TTC549 (cell line): ENCODE measurements around the gene PFKFB2.

Experiments
- FAIRE-seq: peaks from 2 replicates; lab custom pipeline; 2012; peaks lifted over from hg19 to GRCh38; lab: Jason Lieb, UNC

Gene PFKFB2

DNA sequence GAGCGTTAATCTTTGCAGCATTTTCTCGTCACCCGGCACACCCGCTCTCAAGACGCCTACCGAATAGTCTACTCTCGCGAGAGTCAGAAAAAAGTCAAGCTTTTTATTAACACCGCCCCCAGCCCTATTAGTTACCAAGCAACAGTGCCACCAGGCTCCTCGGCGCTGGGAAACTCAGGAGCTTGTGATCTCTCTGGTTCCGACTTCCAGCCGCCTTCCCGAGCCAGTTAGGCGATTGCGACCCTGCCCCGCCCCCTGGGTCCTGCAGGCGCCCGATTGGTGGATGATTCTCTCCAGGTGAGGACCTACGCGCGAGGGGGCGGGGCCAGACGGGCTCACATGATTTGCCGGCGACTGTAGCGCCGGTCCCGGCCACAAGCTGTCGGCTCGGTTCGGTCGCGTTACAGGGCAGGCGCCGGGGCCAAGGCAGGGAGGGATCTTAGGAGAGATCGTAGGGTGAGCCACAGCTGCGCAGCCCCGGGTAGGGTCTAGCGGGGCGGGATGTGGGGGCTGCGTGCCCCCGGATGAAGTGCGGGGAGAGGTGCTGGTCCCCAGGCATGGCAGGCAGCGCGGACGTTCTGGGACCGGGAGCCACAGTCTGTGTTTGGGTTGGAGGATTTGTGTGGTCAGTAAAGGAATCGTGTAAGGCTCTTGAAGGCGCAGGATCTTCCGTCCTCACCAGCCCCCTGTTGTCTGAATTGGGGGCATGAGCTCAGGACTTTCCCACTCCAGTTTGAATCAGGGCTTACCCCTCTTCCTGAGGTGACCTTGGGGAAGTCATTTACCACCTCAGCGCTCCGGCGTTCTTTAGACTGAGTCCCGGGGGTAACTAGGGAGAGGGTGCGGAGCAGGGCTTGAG lies at the start of gene PFKFB2:
Gene PFKFB2 (plus strand): TSS at position 365 of the 859 bp plus-strand sequence. CDS start 1,443 bp downstream, outside the sequence.
- no peak for FAIRE-seq

DNA sequence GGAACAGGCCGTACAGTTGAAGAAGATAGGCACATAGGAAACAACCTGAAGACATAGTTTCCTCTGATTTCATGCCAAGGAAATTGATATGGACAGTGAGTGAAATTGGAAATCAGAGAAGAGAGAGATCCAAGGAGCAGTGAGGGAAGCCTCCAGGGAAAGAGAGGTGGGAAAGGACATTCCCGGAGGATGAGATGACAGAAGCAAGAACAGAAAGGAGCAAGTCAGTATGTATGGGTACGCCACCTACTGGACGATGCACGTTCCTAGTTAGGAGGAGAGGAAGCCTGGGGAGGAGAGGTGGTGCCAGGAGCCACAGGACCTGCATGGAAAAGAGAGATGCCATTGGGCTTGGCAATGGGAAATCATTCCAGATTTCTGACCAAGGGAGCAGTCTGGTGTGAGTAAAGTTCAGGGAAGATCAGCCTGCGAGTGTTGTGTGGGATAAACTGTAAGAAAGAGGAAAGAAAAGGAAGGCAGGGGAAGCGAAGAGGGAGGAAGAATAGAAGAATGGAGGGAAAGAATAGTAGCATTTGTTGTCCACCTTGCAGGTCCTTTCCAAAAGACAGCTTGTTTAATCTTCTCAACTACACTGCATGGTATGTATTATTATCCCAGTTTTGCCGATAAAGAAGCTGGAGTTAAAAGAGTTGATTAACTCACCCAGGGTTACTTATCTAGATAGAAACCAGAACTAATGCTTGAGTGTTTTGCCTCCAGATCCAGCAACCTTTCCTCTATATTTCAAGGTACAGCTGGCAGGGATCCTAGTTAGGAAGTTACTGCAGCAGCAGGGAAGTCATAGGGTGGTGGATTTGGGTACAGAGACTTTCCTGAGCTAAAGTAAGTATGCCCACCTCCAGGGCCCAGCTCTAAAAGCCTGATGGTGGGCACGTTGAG lies 47.9 kb upstream of the PFKFB2 start:
- no peak for FAIRE-seq

DNA sequence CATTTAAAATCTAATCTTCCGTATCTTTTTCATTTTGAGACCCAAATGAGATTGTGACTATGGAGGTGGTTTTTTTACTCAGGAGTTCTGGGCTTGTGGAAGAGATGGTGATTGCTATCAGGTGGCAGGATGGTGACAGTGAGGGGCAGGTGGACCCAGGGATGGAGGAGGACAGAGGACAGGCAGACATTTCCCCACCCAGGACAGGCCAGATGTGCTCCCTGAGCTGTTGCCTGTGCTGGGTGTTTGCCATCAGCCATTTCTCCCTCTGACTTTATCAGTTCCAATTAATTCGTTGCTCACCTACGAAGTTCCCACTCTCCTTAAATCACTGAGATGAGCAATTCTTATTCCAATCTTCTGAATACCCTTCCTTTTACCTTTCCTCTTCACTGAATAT lies 47.0 kb upstream of the PFKFB2 start:
- no peak for FAIRE-seq

DNA sequence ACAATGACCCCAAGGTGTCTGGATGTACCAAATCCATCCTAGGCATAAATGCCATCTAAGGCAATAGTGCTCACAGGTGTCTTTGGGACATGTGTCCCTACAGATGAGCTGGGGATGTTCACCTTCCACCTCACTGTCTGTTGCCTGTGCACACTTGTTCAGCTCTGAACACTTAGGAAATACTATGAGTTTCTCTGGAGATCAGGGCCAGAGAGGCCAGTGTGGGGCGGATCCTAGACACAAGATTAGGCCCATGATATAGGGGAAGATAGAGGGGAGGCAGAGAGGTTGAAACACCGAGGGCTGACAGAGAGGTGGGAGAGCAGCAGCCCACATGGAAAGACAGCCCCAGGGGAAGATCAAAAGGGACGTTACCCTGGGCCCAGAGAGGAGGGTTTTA lies 46.2 kb upstream of the PFKFB2 start:
- no peak for FAIRE-seq

DNA sequence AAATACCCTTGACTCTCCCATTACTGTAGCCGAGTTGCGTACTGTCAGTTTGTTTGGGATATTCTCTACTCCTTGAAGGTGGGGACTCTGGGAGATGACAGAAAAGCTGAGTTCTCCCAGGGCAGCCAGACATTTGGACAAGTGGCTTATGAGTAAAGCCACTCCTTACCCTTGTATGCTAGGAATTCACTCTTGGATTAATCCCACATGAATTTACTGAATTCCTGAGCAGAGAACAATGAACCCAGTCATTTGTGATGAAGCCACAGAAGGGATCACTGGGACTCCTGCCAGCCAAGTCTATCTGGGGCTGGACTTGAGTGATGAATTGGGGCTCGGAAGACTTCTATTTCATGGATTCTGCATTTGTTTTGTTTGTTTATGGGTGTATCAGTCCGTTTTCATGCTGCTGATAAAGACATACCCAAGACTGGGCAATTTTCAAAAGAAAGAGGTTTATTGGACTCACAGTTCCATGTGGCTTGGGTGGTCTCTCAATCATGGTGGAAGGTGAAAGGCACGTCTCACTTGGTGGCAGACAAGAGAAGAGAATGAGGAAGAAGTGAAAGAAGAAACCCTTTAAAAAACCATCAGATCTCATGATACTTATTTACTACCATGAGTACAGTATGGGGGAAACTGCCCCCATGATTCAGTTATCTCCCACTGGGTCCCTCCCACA lies 45.6 kb upstream of the PFKFB2 start:
- no peak for FAIRE-seq

DNA sequence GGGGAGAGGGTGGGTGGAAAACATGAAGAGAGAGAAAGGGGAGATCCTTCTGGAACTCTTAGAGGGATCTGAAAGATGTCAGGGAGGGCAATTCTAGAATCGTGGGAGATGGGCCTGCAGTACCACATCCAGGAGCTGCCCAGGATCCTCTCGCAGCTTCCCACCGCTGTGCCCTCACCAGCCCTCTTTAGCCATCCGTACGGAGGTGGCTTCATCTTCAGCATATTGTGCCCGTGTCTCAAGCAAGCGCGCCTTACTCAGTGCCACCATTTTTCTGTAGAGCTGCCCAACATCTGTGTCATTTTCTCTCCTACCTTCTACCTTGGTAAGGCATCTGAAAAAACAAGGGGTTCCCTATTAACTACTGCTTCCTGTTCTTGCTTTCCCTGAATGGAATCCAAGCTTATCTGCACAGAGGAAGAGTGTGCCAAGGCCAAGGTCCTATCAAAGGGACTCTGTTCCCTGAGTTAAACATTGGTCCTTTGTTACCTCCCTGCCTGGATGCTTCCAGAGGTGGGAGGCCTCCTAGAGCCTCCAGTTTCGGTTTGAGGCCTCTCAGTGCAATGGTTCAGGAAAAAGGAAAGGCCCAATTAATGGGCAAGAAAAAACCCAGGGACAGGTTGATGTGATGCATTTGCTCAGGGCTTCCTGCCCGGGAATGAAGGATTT lies 43.8 kb upstream of the PFKFB2 start:
- no peak for FAIRE-seq

DNA sequence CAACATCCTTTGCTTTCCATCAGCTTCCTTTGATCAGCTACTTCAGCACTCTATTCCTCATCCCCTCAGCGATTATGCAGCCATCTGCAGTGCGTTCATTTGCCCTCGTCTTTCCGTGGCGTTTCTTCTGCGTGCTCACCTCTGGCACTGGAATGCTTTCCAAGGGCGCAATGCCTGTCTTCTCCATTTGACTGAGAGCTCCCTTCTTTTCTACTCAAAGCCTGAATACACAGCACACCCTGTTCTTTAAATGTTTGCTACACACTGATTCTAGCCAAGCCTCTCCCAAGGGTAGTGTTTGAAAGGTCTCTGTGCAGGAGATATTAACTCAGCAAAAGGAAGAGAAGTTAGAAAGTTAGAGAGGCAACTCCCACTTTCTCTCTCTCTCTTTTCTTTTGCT lies 43.1 kb upstream of the PFKFB2 start:
- FAIRE-seq, result no peak

DNA sequence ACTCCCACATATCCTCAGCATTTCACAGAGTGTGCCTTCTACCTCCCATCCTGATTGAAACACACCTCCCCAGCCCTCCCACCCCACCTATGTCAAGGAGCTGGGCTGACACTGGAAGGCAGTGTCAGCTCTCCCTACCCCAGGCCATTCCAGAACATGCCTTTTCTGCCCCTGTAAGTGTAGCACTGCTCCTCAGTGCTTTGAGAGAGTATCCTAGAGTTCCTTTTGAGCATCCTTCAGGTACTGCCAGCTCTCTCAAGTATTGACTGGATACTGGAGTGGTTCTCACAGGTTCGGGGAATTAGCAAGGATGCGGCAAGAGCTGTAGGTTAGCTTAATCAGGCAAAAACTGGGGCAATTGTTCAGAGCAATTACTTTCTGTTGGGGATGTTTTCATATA lies 42.3 kb upstream of the PFKFB2 start:
- FAIRE-seq, result no peak

DNA sequence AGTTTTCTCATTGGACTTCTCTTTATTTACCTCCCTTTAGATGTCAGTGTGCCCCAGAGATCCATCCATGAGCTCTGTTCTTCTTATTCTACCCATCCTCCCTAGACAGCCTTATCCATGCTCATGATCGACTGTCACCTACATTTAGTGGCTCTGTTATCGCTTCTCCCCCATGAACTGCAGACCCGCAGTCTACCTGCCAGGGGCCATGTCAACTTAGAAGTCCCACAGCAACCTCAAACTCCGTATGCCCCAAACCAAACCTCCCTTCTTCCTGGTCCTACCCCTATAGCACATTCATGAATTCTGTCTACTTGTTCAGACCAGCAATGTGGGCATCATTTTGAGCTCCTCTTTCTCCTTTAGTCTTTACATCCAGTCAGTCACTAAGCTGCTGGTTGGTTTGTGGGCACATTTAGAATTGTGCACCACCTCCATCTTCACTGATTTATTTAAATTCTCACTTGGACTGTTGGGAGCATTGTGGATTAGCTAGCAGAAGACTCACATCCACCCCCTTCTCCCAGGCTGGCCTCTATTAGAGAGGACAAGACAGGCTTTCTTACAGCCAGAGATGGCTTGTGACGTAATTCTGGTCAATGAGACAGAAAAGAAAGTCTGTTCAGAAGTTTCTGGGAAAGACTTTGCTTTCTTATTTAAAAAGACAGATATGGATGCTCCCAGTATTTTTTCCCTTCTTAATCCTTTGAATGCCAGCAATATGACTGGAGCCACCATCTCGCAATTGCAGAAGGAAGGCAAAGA lies 39.6 kb upstream of the PFKFB2 start:
- no peak for FAIRE-seq

DNA sequence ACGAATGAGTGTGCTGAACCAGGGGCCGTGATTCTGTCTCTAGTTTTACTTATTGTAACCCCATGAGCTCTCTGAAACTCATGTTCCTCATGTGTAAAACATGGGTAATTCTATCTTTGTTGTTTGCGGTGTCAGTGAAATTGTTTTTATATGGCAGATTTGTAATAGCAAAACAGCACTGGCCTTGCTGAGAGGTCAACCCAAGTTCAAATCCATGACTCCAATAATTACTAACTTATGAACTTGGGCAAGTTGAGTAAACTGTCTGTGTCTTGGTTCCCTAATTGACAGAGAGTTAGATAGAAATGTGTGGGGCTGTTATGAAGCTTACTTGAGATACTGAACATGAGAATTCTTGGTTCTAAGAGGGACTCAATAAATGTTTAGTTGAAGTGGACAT lies 38.3 kb upstream of the PFKFB2 start:
- FAIRE-seq, result no peak

DNA sequence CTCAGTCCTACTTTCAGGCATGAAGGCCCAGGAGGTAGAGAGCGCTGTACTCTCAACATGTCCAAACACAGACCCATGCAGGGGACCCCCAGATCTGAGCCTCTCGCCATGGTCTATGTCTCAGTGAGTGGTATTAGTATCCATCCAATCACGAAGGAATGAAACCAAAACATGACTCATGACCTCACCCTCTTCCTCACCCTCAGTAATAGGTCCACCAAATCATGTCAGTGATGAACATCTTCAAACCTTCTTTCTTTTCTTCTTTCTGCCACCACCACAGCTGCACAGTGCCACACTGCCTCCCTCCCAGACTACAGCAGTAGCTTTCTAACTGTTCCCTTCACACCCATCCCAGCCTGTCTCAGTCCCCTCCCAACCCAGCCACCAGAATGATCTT lies 37.3 kb upstream of the PFKFB2 start:
- no peak for FAIRE-seq

DNA sequence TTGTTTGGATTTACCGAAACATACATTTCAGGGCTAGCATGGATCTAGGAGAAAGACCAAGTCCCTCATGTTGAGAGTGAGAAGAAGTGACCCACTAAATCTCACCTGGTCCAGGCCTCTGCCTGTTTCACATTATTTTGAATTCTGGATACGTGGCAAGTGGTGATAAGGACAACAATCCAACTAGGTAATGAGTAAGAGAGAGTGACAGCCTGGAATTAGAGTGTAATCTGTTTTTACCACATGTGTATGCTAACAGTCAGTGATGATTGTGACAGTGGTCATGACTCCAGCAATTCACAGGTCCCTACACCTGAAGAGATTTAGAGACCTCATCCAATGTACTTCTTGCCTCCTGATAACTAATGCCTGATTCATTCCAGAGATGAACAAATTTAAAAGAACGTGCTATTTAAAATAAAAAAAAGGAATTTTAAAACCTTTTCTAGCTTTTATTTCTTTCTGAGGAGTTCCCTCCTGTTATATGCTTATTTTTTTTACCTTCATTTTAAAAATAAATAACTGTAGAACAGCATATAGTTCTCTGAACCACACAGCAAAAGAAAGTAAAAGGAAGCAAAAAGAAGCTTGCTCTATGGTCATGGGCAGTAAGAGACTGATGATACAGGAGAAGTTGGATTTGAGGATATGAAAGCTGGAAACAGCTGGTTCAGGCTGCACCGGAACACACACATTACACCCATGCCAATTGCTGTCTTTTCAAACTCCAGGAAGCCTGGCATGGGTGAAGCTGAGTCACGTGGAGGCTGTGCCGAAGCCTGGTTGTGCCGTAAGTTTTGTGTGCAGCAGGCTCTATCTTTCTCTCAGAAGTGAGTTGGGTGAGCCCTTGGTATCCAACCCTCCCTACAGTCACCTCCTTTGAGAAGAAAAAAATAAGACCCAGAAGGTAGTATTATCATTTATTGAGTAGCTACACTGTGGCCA lies 35.2 kb upstream of the PFKFB2 start:
- FAIRE-seq, result no peak

DNA sequence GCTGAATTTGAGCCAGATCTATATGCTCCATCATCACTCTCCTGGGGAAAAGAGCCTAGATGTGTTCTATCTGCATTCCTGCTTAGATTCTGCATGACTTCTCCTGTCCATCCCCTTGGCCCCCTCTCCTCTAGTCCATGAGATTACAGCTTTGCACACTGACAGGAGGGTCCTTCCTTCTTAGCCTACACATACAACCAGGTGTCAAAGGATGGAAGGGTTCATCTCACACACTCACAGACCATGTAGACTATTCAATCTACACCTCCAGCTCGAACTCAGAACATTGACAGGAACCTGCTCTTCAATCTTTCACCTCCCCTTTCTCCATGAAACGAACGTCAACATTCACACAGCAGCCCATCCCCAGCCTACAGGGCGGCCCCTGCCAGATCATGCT lies 34.4 kb upstream of the PFKFB2 start:
- no peak for FAIRE-seq

DNA sequence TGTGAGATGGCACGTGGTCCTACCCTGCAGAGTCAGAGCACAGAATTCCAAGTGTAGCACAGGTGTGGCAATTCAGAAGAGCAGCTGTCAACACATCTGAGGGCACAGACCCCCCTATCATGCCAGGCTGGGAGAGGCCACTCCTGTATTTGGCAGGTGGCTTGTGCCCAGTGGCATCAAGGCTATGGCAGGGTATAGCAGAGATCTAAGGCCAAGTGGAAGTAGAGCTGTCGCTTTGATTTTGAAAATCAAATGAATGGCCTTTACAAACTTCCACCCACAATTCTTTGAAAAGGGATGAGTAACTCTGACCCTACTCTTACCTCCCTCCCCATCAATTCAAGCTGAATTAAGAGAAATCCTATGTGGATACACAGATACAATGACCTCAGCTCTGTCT lies 33.9 kb upstream of the PFKFB2 start:
- no peak for FAIRE-seq

DNA sequence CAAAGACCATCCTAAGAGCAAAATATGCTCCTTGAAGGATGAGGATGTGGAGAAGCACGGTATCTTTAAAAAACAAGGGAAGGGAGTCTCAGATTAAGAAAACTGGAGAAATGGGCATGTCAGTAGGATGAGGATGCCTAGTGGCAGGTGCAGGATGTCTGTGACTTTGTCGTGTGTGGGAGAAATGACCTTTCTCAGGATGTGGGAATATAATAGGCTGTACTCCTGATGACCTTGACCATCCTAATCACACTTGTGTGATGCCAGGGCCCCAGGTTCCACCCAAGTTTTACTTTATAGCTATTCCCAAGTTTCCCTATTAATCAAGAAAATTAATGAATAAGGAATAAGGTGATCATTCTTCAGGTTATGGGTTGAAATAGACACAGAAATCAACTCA lies 33.4 kb upstream of the PFKFB2 start:
- FAIRE-seq, result no peak

DNA sequence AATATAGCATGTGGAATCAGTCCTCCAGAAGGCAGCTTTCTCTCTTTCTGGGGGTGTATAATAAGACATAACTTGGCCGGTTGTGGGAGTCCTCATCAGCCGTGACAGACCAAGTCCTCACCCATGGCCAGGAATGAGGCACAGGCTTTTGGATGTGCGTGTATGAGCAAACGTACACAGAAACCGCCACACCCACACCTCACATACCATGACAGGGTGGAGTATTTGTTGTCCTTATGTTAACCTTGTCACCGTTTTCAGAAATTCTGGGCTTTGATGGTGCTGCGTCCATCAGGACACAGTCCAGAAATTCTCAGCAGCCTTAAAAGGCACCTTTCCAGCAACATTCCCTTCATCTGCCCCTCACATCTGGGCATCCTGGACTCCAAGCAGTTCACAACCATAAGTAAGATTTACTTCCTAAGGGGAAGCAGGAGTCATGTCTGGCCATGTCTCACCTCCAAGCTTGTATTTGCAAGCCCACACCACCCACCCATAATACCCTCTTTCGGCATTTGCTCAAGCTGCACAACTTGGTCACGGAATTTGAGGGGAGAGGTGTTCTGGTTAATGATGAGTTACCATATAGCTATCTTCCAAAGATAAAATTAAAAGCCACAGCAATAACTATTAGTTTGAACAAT lies 32.9 kb upstream of the PFKFB2 start:
- FAIRE-seq, result no peak

DNA sequence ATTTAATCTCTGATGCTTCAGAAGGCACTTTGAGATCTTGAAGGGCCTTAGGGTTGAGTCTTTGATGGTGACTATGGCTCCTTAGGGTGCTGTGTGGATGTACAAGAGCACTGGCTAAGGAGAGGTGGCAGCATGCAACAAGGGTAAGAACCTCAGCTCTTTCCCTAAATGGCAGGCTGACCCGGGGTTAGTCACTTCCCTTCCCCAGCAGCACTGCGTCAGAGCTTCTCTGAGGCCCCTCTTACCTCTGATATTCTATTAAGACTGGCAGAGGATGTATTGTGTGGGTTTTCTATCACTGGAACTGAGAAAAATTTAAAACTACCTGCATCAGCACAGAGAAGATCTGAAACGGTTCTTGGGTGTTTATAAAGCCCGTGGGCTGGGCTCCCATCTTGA lies 32.4 kb upstream of the PFKFB2 start:
- no peak for FAIRE-seq

DNA sequence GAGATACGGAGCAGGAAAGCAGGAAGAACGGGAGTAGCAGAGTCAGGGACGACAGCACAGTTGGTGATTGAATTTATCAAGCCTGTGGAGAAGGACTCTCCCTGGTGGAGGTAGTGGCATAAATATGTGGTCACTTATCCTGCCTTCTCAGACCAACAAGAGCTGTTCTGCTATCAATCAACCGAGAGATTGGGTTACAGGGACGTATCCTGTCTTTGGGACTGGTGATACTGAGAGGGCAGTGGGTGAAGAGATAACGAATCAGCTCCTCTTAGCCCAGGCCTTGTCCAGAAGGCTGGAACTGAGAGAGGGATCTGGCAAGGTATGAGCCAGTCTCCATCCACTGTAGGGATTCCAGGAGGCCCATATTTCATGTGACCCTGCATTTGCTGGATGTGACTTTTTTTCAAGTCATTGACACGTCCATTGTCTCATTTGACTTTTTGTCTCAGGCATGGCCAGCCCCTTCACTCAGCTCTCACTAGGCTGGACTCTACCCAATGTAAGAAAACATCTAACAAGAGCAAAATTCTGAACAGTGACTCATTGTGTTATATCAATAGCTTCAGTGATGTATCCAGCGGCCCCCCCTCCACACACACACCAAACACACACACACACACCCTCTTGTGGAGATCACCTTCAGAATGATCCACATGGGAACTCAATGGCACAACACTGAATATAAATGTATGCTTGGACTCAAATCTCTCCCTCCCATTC lies 31.8 kb upstream of the PFKFB2 start:
- FAIRE-seq, result no peak
